Caki2 (cell line): ENCODE measurements around the gene VAV3. TPM values are rescaled to one million over a fixed set of nuclear protein-coding genes. Genes with fewer than 3 reads are reported as not detected.

Experiments
- DNase-seq: peaks from one replicate; pipeline ENCODE4 v3.0.0-alpha.2; 2015; ENCODE audit warnings: low read depth
- in situ Hi-C: cut with HindIII; loops from 2 replicates; pipeline ENCODE4 v1.10.0; 2016; ENCODE audit warnings: low sequenced_read_pairs, low pct_unique_long_range_greater_than_20kb, mixed read lengths
- total RNA-seq: library from RNA; depleted of rRNA; stranded (reverse); fragments of >200 nt; shearing (Covaris generic); gene quantifications from 2 replicates; pipeline ENCODE4 v1.2.3, GENCODE V29; 2014; ENCODE audit warnings: low replicate concordance

Gene VAV3
- total RNA-seq, 1 experiment from 2014 or later = 21.4 TPM

- in situ Hi-C loops = no loop called here
- no peak for DNase-seq
Observed at GRCh38 chr1:107617456-107617855, 347.5 kb downstream of the VAV3 start.

GRCh38 chr1:107609808-107610207, 355.2 kb downstream of the VAV3 start:
- peak; percentile 54 for DNase-seq
- in situ Hi-C loops = no loop called here

GRCh38 chr1:107604825-107605224, 360.2 kb downstream of the VAV3 start:
- in situ Hi-C loops = no loop called here
- no peak for DNase-seq

- DNase-seq = no peak
- in situ Hi-C loops = no loop called here
Observed at GRCh38 chr1:107600607-107601160, 364.3 kb downstream of the VAV3 start.

GRCh38 chr1:107599220-107599619, 365.8 kb downstream of the VAV3 start:
- in situ Hi-C loops = no loop called here
- DNase-seq = no peak

- in situ Hi-C loops = no loop called here
- no peak for DNase-seq
Observed at GRCh38 chr1:107597290-107597689, 367.7 kb downstream of the VAV3 start.

- no peak for DNase-seq
Observed at GRCh38 chr1:107594536-107594935, 370.4 kb downstream of the VAV3 start.

GRCh38 chr1:107593501-107594209, 371.3 kb downstream of the VAV3 start:
- peak; percentile 3 for DNase-seq
- in situ Hi-C loops = no loop called here

More at GRCh38 chr1:107594536-107594935, 370.4 kb downstream of the VAV3 start:
- in situ Hi-C loops = no loop called here

GRCh38 chr1:107590900-107591622, 373.9 kb downstream of the VAV3 start:
- in situ Hi-C loops = no loop called here
- no peak for DNase-seq

GRCh38 chr1:107590087-107590486, 374.9 kb downstream of the VAV3 start:
- no peak for DNase-seq
- in situ Hi-C loops = no loop called here

- no peak for DNase-seq
- in situ Hi-C loops = no loop called here
Observed at GRCh38 chr1:107588321-107588720, 376.7 kb downstream of the VAV3 start.

GRCh38 chr1:107575226-107575625, 389.8 kb downstream of the VAV3 start:
- in situ Hi-C loops = no loop called here

GRCh38 chr1:107574044-107574443, 390.9 kb downstream of the VAV3 start:
- in situ Hi-C loops = no loop called here
- no peak for DNase-seq

More at GRCh38 chr1:107575226-107575625, 389.8 kb downstream of the VAV3 start:
- DNase-seq = no peak

GRCh38 chr1:107572674-107573211, 392.2 kb downstream of the VAV3 start:
- DNase-seq = no peak
- in situ Hi-C loops = no loop called here

GRCh38 chr1:107570768-107571167, 394.2 kb downstream of the VAV3 start:
- DNase-seq = no peak
- in situ Hi-C loops = no loop called here

- no peak for DNase-seq
- in situ Hi-C loops = no loop called here
Observed at GRCh38 chr1:107563441-107563840, 401.5 kb downstream of the VAV3 start.

GRCh38 chr1:107559881-107560280, 405.1 kb downstream of the VAV3 start:
- no peak for DNase-seq
- in situ Hi-C loops = no loop called here

GRCh38 chr1:107557095-107557494, 407.9 kb downstream of the VAV3 start:
- no peak for DNase-seq
- in situ Hi-C loops = no loop called here

GRCh38 chr1:107555578-107555977, 409.4 kb downstream of the VAV3 start:
- no peak for DNase-seq
- in situ Hi-C loops = no loop called here
